Ishikawa (cell line): ENCODE measurements around the gene GRK1.

Experiments used
- CREB1 ChIP-seq: IDR thresholded peaks from 2 replicates; pipeline ENCODE4 v1.6.1; 2012; ENCODE audit warnings: low read depth
- NFIC ChIP-seq: IDR thresholded peaks from 2 replicates; pipeline ENCODE4 v1.6.1; 2012
- RAD21 ChIP-seq: IDR thresholded peaks from 2 replicates; pipeline ENCODE4 v1.6.1; 2012; ENCODE audit warnings: low read depth
- REST ChIP-seq: IDR thresholded peaks from 2 replicates; pipeline ENCODE4 v1.6.1; 2012; ENCODE audit warnings: low read depth, mild to moderate bottlenecking
- TAF1 ChIP-seq: IDR thresholded peaks from 2 replicates; pipeline ENCODE4 v1.6.1; 2012; ENCODE audit warnings: low read depth, mild to moderate bottlenecking
- TCF12 ChIP-seq: IDR thresholded peaks from 2 replicates; pipeline ENCODE4 v1.6.1; 2012; ENCODE audit warnings: low read depth
- TEAD4 ChIP-seq: IDR thresholded peaks from 2 replicates; pipeline ENCODE4 v1.6.1; 2012
- USF1 ChIP-seq: IDR thresholded peaks from 2 replicates; pipeline ENCODE4 v1.6.1; 2012
- YY1 ChIP-seq: IDR thresholded peaks from 2 replicates; pipeline ENCODE4 v1.6.1; 2012; ENCODE audit warnings: low read depth
- ZBTB7A ChIP-seq: IDR thresholded peaks from 2 replicates; pipeline ENCODE4 v1.6.1; 2012; ENCODE audit warnings: low read depth
- TF ChIP-seq, protein P1 (sequence below): IDR thresholded peaks from 2 replicates; pipeline ENCODE4 v1.6.1; 2012

DNA sequence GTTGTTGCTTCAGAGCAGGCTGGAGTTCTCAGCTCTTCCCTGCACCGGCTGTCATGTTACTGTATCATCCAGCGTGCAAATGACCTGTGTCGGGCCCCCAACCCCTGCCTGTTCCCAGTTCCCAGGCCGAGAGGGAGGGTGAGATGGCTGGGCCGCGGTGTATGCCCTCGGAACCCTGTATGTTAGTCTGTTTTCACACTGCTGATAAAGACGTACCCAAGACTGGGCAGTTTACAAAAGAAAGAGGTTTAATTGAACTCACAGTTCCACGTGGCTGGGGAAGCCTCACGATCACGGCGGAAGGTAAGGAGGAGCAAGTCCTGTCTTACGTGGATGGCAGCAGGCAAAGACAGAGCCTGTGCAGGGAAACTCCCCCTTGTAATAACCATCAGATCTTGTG, 102.9 kb downstream of the GRK1 start:
- TF ChIP-seq USF1 (no peak), REST (no peak), RAD21 (no peak), ZBTB7A (no peak), TAF1 (no peak), NFIC (no peak), CREB1 (no peak), YY1 (no peak), TCF12 (no peak), TEAD4 (no peak)
- TF ChIP-seq, protein P1, sequence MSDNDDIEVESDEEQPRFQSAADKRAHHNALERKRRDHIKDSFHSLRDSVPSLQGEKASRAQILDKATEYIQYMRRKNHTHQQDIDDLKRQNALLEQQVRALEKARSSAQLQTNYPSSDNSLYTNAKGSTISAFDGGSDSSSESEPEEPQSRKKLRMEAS = no peak
